OCI-LY7 (cell line): Measurements from ENCODE around the gene TRPM2. TPM values are rescaled to one million over a fixed set of nuclear protein-coding genes. Genes with fewer than 3 reads are reported as not detected.

ENCODE experiments used
- BruUV-seq: library from RNA; stranded (reverse); fragments of 400-500 nt; replicated peaks from 2 replicates; lab custom pipeline; 2021; lab: Mats Ljungman, UMichigan
- CTCF ChIA-PET: fragments of 300-600 bp; sonication (Branson Sonifier 250); formaldehyde crosslinking; loops from one replicate; lab custom pipeline; 2022; ENCODE audit warnings: antibody characterized with exemption; ENCODE audit not compliant: unreplicated experiment; lab: Charles Lee
- POLR2A ChIA-PET: fragments of 300-600 bp; sonication (Branson Sonifier 250); formaldehyde crosslinking; loops from one replicate; lab custom pipeline; 2022; ENCODE audit warnings: antibody characterized with exemption; lab: Charles Lee
- DNase-seq: peaks from one replicate; pipeline ENCODE4 v3.0.0-alpha.2; 2015; ENCODE audit warnings: low spot score
- H2AFZ ChIP-seq: fragments of 200-600 bp; sonication (generic), shearing (Covaris generic); 2 replicates; pipeline ENCODE4 v1.6.1; 2014; ENCODE audit warnings: mild to moderate bottlenecking, antibody characterized with exemption, low read length, moderate library complexity
- H3K27ac ChIP-seq: fragments of 200-600 bp; sonication (generic); 2 replicates; pipeline ENCODE4 v1.5.1; 2014; ENCODE audit warnings: mixed run types, low read depth, mild to moderate bottlenecking, moderate library complexity, low read length, inconsistent platforms; ENCODE audit not compliant: poor library complexity, severe bottlenecking
- H3K36me3 ChIP-seq: fragments of 200-600 bp; sonication (generic); 2 replicates; pipeline ENCODE4 v1.6.1; 2014; ENCODE audit warnings: mild to moderate bottlenecking, antibody characterized with exemption, low read length, moderate library complexity, mixed read lengths; ENCODE audit not compliant: insufficient read depth
- H3K4me1 ChIP-seq: fragments of 200-600 bp; sonication (generic); 2 replicates; pipeline ENCODE4 v1.5.1; 2014; ENCODE audit warnings: mild to moderate bottlenecking, low read length; ENCODE audit not compliant: insufficient read depth, poor library complexity, severe bottlenecking
- H3K4me2 ChIP-seq: fragments of 200-600 bp; sonication (generic); 2 replicates; pipeline ENCODE4 v1.6.1; 2014; ENCODE audit warnings: mild to moderate bottlenecking, low read length
- H3K4me3 ChIP-seq: fragments of 200-600 bp; sonication (generic); 2 replicates; pipeline ENCODE4 v1.5.1; 2014; ENCODE audit warnings: mild to moderate bottlenecking, low read depth, low read length; ENCODE audit not compliant: poor library complexity, severe bottlenecking
- H3K79me2 ChIP-seq: fragments of 200-600 bp; sonication (generic); 2 replicates; pipeline ENCODE4 v1.6.1; 2016; ENCODE audit warnings: low read depth, mild to moderate bottlenecking, low read length, moderate library complexity, mixed read lengths; ENCODE audit not compliant: insufficient read depth
- H3K9me2 ChIP-seq: fragments of 200-600 bp; sonication (generic); 2 replicates; pipeline ENCODE4 v1.6.1; 2016; ENCODE audit warnings: mild to moderate bottlenecking, low read length, mixed read lengths; ENCODE audit not compliant: insufficient read depth
- H3K9me3 ChIP-seq: fragments of 200-600 bp; sonication (generic); 2 replicates; pipeline ENCODE4 v1.6.1; 2014; ENCODE audit warnings: mild to moderate bottlenecking, mixed run types, low read length, mixed read lengths
- H4K20me1 ChIP-seq: fragments of 200-600 bp; sonication (generic); 2 replicates; pipeline ENCODE4 v1.6.1; 2014; ENCODE audit warnings: mild to moderate bottlenecking, antibody characterized with exemption, low read length, moderate library complexity, mixed read lengths; ENCODE audit not compliant: insufficient read depth
- EZH2phosphoT487 ChIP-seq: fragments of 200-600 bp; sonication (generic); IDR thresholded peaks from 2 replicates; pipeline ENCODE4 v1.6.1; 2018; ENCODE audit warnings: low read depth, borderline replicate concordance, mild to moderate bottlenecking, mixed run types, antibody characterized with exemption, low read length, moderate library complexity, mixed read lengths
- intact Hi-C: fragments of 100-400 bp; cut with micrococcal nuclease; formaldehyde crosslinking; loops from one replicate; pipeline ENCODE4 v1.10.0; 2022; ENCODE audit not compliant: unreplicated experiment
- total RNA-seq, 2 experiments: library from RNA; depleted of rRNA in 1 of 2; stranded (reverse); fragments of >200 nt in 1 of 2; shearing (Covaris generic) in 1 of 2; gene quantifications; 2 replicates each; pipeline ENCODE4 v1.2.3, GENCODE V29; 2014 to 2022
- TF ChIP-seq, protein P1 (sequence below): fragments of 200-600 bp; sonication (generic); conservative IDR thresholded peaks from 2 replicates; pipeline ENCODE4 v1.5.1; 2014; ENCODE audit warnings: mild to moderate bottlenecking, antibody characterized with exemption, low read length, moderate library complexity, mixed read lengths

Gene TRPM2
- total RNA-seq, 2 experiments from 2014 or later = 1.8 to 7.1 TPM

DNA sequence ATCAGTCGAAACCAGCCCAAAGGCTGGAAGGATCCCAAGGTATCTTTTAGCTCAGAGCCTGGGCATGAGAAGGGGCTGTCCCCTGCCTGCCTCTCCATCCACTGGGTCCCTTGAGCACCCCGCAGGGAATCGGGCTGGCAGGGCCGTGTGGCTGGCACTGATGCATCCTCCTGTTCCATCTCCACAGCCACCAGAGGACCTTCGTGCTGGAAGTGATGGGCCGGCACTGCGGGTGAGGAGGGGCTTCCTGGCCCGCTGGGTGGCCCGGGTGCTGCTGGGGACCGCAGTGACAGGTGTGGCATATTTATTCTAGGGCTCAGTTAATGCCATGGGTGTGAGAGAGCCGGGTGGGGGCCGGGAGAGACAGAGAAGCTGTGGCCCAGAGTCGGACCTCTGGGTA lies 40.0 kb upstream of the TRPM2 start:
- no peak overlapping the region for H3K4me3 ChIP-seq
- H3K79me2 ChIP-seq = no peaks in the 10 kb centered on the region
- no peaks in the 10 kb centered on the region for H3K4me1 ChIP-seq
- no peaks in the 10 kb centered on the region for H3K9me2 ChIP-seq
- TF ChIP-seq, protein P1, sequence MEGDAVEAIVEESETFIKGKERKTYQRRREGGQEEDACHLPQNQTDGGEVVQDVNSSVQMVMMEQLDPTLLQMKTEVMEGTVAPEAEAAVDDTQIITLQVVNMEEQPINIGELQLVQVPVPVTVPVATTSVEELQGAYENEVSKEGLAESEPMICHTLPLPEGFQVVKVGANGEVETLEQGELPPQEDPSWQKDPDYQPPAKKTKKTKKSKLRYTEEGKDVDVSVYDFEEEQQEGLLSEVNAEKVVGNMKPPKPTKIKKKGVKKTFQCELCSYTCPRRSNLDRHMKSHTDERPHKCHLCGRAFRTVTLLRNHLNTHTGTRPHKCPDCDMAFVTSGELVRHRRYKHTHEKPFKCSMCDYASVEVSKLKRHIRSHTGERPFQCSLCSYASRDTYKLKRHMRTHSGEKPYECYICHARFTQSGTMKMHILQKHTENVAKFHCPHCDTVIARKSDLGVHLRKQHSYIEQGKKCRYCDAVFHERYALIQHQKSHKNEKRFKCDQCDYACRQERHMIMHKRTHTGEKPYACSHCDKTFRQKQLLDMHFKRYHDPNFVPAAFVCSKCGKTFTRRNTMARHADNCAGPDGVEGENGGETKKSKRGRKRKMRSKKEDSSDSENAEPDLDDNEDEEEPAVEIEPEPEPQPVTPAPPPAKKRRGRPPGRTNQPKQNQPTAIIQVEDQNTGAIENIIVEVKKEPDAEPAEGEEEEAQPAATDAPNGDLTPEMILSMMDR = no peak
- TF ChIP-seq EZH2phosphoT487 = no peak
- DNase-seq = no peak
- ChIA-PET POLR2A (no interaction called here), CTCF (no interaction called here)
- no TSS peak for BruUV-seq
- intact Hi-C loops = no loop called here
- peaks cover 34% of the 10 kb centered on the region; the same call in 1 of the 2 replicates for H3K36me3 ChIP-seq
- H2AFZ ChIP-seq = no peak overlapping the region
- H3K4me2 ChIP-seq = no peak overlapping the region
- no peaks in the 10 kb centered on the region for H4K20me1 ChIP-seq
- H3K9me3 ChIP-seq = no peaks in the 10 kb centered on the region
- H3K27ac ChIP-seq = no peak overlapping the region

DNA sequence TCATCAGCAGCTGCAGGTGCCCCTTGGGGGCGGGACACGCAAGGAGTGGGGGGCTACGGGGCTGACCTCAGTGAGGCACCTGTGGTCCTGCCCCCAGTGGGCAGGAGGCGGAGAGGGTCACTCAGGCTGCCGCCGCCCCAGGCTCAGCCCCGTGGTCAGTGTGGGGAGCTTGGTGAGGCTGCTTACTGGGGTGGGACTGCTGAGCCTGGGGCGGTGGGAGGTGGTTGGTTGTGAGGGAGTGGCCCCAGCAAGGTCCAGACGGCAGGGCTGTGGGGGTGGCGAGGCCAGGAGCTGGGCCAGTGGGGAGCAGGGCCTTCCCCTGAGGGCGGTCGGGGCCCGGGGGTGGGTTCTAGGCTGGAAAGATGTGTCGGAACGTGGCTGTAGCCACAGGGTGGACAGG lies 39.3 kb upstream of the TRPM2 start:
- BruUV-seq = no TSS peak
- Histone ChIP-seq H3K4me2 (no peak overlapping the region), H3K9me3 (no peaks in the 10 kb centered on the region), H3K36me3 (peaks cover 34% of the 10 kb centered on the region; the same call in 1 of the 2 replicates), H2AFZ (no peak overlapping the region), H3K79me2 (no peaks in the 10 kb centered on the region), H3K4me1 (no peaks in the 10 kb centered on the region), H4K20me1 (no peaks in the 10 kb centered on the region), H3K27ac (no peak overlapping the region), H3K4me3 (no peak overlapping the region), H3K9me2 (no peaks in the 10 kb centered on the region)
- TF ChIP-seq, protein P1 = no peak
- TF ChIP-seq EZH2phosphoT487 = no peak
- ChIA-PET POLR2A (no interaction called here), CTCF (no interaction called here)
- intact Hi-C loops = no loop called here
- DNase-seq = no peak

DNA sequence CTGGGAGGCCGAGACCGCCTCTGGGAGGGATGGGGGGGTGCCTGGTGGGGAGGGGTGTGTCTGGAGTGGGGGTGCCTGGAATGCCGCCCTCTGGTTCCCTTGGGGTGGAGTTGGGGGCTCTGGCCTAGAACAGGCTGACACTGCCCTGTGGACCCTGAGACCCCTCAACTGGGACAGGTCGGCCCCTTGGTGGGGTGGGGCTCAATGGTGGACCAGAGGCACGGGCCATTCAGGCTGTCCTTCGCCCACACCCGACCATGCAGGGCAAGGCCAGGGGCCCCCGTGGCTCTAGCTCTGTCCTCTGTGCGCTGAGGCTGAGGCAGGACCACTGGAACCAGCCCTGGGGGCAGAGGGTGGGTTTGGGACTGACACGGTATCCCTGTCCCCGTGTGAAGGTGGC lies 38.9 kb upstream of the TRPM2 start:
- ChIA-PET POLR2A (no interaction called here), CTCF (no interaction called here)
- Histone ChIP-seq H3K4me3 (no peak overlapping the region), H3K9me2 (no peaks in the 10 kb centered on the region), H3K9me3 (no peaks in the 10 kb centered on the region), H3K36me3 (peaks cover 37% of the 10 kb centered on the region; the same call in 1 of the 2 replicates), H4K20me1 (no peaks in the 10 kb centered on the region), H3K79me2 (no peaks in the 10 kb centered on the region), H3K4me1 (no peaks in the 10 kb centered on the region), H2AFZ (no peak overlapping the region), H3K4me2 (no peak overlapping the region), H3K27ac (no peak overlapping the region)
- TF ChIP-seq EZH2phosphoT487 = no peak
- TF ChIP-seq, protein P1 = no peak
- no peak for DNase-seq
- BruUV-seq = no TSS peak
- intact Hi-C loops = no loop called here
